Immature natural killer cell (primary cell): Measurements from ENCODE around the gene MUC2. TPM values are rescaled to one million over a fixed set of nuclear protein-coding genes. Genes with fewer than 3 reads are reported as not detected.

Experiments
- DNase-seq, 3 donors: peaks; one replicate each; pipeline ENCODE4 v3.0.0; 2022; ENCODE audit warnings: mixed read lengths in 1 of 3
- H3K27ac Mint-ChIP-seq, 6 donors: one replicate each; pipeline ENCODE4 v1.8.0; 2020; ENCODE audit warnings: mixed read lengths in 6 of 6, mild to moderate bottlenecking in 5 of 6, inconsistent platforms in 4 of 6, moderate library complexity in 3 of 6
- H3K27me3 Mint-ChIP-seq, 3 donors: one replicate each; pipeline ENCODE4 v1.8.0; 2020 to 2021; ENCODE audit warnings: low read depth in 3 of 3, mild to moderate bottlenecking in 3 of 3, mixed read lengths in 3 of 3, moderate library complexity in 3 of 3, inconsistent platforms in 1 of 3
- H3K36me3 Mint-ChIP-seq, 3 donors: one replicate each; pipeline ENCODE4 v1.8.0; 2020; ENCODE audit warnings: mixed read lengths in 3 of 3, inconsistent platforms in 2 of 3, mild to moderate bottlenecking in 2 of 3
- H3K4me1 Mint-ChIP-seq, 2 donors: one replicate each; pipeline ENCODE4 v1.8.0; 2020; ENCODE audit warnings: inconsistent platforms in 2 of 2, mild to moderate bottlenecking in 2 of 2, mixed read lengths in 2 of 2, moderate library complexity in 1 of 2
- H3K4me3 Mint-ChIP-seq, 5 donors: one replicate each; pipeline ENCODE4 v1.8.0; 2020; ENCODE audit warnings: mild to moderate bottlenecking in 5 of 5, mixed read lengths in 5 of 5, inconsistent platforms in 3 of 5, moderate library complexity in 3 of 5
- H3K9me3 Mint-ChIP-seq, 6 donors: one replicate each; pipeline ENCODE4 v1.8.0; 2020; ENCODE audit warnings: mild to moderate bottlenecking in 6 of 6, mixed read lengths in 6 of 6, inconsistent platforms in 4 of 6, moderate library complexity in 3 of 6
- polyA plus RNA-seq, 3 donors: library from polyadenylated mRNA; unstranded; fragments of 300-500 nt; fragmentation: Illumina TruSeq; gene quantifications; one replicate each; pipeline ENCODE4 v1.2.3, GENCODE V29; 2021

The MUC2 gene
- polyA plus RNA-seq, 3 donors from 2014 or later: not detected

- H3K4me1 Mint-ChIP-seq: no peaks in the 10 kb centered on the region
- H3K9me3 Mint-ChIP-seq: no peaks in the 10 kb centered on the region
- H3K27me3 Mint-ChIP-seq: peaks cover 0 to 1% (median 0%) of the 10 kb centered on the region in 3 donors
- no peaks in the 10 kb centered on the region for H3K36me3 Mint-ChIP-seq
- H3K27ac Mint-ChIP-seq: no peak overlapping the region
- no peak overlapping the region for H3K4me3 Mint-ChIP-seq
- DNase-seq: no peak
Observed at GRCh38 chr11:1123970-1124369, 49.3 kb downstream of the MUC2 start.

Other genes with a start within 250 kb of the MUC2 start
- 1 to 10 TPM in 1 of 3 donors, under 1 TPM in 1, not detected in 1; 0.74 to 2.2 TPM for gene CRACR2B, start 247.0 kb upstream of the MUC2 start, polyA plus RNA-seq
- 10 to 100 TPM; 19.7 to 25.7 (median 23.7) TPM for gene CD151, start 241.9 kb upstream of the MUC2 start, polyA plus RNA-seq
- gene POLR2L, start 232.3 kb upstream of the MUC2 start, polyA plus RNA-seq: 100 to 1,000 TPM; 139 to 200 (median 142) TPM
- 10 to 100 TPM; 23.4 to 38.7 (median 37.2) TPM for gene TSPAN4, start 232.0 kb upstream of the MUC2 start, polyA plus RNA-seq
- 10 to 100 TPM; 52.2 to 74.6 (median 67.4) TPM for gene CHID1, start 164.1 kb upstream of the MUC2 start, polyA plus RNA-seq
- 10 to 100 TPM in 1 of 3 donors, 1 to 10 TPM in 2; 2.5 to 11.0 (median 7.1) TPM for gene AP2A2, start 149.0 kb upstream of the MUC2 start, polyA plus RNA-seq
- not detected for gene MUC6, start 38.2 kb upstream of the MUC2 start, polyA plus RNA-seq
- not detected for gene MUC5AC, start 83.1 kb downstream of the MUC2 start, polyA plus RNA-seq
- not detected for gene MUC5B, start 148.2 kb downstream of the MUC2 start, polyA plus RNA-seq
- gene TOLLIP, start 234.8 kb downstream of the MUC2 start, polyA plus RNA-seq: 10 to 100 TPM; 40.5 to 47.8 (median 42.2) TPM